Cerebellar cortex (tissue), 1 donor: ENCODE results near the gene COTL1.
"Not testable (repeated sequence)": the region's sequence is repeated elsewhere in the genome, so short reads cannot be mapped to it uniquely, and the experiment has no call there.

Experiments
- DNase-seq: peaks from one replicate; pipeline ENCODE4 v3.0.0-alpha.2; 2015; ENCODE audit warnings: low spot score

COTL1 gene

GRCh38 chr16:84569382-84569987 lies 48.4 kb downstream of the COTL1 start:
- no peak for DNase-seq

DNA sequence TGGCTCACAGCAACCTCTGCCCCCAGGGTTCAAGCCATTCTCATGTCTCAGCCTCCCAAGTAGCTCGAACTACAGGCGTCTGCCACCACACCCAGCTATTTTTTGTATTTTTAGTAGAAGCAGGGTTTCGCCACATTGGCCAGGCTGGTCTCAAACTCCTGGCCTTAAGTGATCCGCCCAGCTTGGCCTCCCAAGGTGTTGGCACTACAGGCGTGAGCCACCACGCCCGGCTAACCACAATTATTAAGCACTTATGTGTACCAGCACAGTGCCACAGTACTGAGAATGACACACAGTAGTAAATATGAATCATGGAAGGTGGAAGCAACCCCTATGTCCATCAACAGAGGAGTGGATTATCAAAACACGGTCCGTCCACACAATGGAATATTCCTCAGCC lies 49.8 kb downstream of the COTL1 start:
- no peak for DNase-seq

GRCh38 chr16:84567286-84567962 lies 50.5 kb downstream of the COTL1 start:
- no peak for DNase-seq

DNA sequence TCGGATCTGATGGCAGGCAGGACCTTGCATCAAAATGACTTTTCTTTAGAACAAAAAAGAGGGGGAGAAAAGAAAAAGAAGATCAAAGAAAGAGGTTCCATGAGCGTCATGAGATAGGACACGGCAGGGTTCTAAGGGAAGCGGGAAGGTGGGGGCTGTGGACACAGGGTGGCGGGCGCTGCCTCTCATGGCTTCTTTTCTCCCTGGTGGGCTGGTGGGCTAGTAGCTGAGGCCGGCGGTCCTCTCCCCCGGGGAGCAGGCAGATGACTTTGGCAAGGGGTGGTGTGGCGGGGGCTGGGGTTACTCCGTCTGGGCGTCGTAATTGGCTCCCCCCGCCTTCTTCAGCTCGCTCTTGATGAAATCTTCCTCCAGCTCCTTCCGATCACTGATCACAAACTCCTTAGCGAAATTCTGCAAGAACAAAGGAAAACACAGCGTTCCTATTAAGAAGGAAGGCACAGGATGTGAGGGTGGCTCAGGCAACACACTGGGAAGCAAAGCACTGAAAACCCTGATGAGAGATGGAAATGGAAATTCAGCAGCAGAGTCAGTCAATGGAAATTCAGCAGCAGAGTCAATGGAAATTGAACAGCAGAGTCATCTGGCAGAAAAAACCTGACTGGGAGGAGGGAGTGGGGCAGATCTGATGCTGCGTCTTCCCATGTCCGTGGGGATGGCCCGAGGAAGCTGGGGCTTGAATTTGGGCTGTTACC lies 51.2 kb downstream of the COTL1 start:
- no peak for DNase-seq

DNA sequence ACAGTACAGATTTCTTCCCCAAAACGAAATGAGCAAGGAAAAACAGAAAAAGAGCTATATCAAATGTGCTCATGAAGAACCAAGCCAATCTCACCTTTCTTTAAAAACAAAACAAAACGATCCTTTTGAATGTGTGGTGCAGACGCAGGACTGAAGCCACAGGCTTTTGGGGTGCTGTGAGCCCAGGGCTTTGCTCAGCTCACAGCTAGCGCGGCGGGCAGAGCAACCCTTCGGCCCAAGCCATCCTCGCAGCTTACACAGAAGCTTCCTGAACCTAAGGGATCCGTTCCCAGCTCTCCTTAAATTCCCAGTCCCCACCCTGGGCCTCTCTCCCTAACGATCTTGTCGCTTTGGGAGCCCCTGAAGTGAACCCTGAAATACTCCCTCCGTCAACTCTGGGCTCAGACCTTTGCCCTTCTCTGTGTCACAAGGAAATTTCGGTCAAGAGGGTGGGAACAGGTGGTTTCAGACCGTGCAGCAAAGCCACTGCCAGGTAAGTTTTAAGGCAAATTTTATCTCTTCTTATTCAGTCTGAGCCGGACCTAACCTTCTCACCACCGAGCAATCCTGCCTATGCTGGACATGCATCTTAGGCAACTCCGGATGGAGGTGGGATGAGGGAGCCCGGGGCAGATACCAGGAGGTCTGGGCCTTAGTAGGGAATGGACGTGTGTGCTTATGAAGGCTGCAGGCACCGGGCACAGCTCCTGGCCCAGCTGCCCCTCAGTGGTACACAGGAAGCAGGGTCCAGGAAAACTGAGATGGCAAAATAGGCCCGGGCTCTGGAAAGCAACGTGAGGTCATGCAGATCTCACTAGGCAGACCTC lies 52.0 kb downstream of the COTL1 start:
- no peak for DNase-seq

DNA sequence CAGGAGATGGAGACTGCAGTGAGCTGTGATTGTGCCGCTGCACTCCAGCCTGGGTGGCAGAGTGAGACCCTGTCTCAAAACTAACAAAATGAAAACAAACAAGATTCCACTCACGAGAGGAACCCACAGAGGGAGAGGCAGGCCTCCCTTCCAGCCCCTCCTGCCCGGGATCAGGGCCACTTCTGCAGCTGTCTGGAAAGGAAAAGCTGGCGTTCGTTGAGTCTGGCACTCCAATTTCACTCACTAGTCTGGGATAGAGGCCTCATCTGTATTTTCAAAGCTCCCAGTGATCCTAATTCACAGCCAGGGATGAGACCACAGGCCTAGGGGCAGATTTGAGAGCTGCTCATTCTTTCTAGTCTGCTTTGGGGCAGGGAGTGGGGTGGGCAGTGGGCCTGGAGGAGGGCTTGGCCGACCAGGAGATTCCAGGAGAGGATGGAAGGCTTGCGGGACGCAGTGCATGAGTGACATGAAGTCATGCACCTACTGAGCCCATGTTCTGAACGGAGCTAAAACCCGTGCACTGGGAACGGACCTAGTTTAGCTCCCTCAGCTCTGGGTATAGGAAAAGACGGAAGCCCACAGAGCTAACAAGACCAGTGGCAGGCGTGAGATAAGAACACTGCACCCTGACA lies 54.0 kb downstream of the COTL1 start:
- no peak for DNase-seq

GRCh38 chr16:84563064-84563715 lies 54.7 kb downstream of the COTL1 start:
- no peak for DNase-seq

GRCh38 chr16:84562174-84562815 lies 55.6 kb downstream of the COTL1 start:
- no peak for DNase-seq

DNA sequence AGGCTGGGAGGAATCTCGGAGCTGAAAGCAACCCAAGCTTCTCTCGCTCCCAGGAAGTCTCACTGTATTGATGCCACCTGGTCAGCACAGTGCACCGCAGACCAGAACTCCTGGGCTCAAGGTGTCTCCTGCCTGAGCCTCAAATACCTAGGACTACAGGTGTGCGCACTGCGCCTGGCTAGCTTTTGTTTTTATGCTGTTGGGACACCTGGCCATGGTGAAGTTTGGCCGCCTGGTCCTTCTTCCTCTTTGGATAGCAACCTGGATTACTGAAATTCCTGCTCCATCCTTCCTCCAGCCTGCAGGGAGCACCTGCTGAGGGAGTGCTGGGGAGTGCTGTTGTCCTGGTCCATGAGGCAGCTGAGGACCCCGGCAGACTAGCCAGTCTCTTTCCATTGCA lies 56.6 kb downstream of the COTL1 start:
- no peak for DNase-seq

DNA sequence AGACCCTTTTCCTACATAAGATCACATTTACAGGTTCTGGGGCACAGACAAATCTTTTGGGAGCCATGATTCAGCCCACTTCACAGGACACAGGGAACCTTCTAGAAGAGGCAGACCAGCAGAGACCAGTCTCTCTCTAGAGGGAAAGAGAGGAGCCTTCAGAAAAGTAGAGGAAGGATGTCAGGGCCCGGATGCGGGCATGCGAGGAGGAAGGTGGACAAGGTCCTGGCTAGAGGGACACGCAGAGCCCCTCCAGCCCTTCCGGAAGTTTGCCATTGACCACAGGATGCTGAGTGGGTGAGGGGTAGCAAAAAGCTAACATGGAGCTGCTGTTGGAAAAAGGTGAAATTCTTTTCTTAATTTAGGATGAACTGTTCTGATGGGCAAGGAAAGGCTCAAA lies 57.6 kb downstream of the COTL1 start:
- DNase-seq, result no peak

GRCh38 chr16:84559311-84559932 lies 58.5 kb downstream of the COTL1 start:
- no peak for DNase-seq

DNA sequence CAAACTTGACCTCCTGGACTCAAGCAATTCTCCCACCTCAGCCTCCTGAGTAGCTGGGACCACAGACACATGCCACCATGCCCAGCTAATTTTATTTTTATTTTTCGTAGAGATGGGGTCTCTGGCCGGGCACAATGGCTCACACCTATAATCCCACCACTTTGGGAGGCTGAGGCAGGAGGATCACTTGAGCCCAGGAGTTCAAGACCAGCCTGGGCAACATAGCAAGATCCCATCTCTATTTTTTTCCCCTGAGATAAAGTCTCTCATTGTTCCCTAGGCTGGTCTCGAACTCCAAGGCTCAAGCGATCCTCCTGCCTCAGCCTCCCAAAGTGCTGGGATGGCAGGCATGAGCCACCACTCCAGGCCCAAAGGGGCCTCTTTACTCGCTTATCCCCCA lies 59.0 kb downstream of the COTL1 start:
- not testable (repeated sequence) for DNase-seq

- DNase-seq, result no peak
Observed at GRCh38 chr16:84557504-84557903, 60.4 kb downstream of the COTL1 start.

GRCh38 chr16:84557059-84557458 lies 60.8 kb downstream of the COTL1 start:
- no peak for DNase-seq

DNA sequence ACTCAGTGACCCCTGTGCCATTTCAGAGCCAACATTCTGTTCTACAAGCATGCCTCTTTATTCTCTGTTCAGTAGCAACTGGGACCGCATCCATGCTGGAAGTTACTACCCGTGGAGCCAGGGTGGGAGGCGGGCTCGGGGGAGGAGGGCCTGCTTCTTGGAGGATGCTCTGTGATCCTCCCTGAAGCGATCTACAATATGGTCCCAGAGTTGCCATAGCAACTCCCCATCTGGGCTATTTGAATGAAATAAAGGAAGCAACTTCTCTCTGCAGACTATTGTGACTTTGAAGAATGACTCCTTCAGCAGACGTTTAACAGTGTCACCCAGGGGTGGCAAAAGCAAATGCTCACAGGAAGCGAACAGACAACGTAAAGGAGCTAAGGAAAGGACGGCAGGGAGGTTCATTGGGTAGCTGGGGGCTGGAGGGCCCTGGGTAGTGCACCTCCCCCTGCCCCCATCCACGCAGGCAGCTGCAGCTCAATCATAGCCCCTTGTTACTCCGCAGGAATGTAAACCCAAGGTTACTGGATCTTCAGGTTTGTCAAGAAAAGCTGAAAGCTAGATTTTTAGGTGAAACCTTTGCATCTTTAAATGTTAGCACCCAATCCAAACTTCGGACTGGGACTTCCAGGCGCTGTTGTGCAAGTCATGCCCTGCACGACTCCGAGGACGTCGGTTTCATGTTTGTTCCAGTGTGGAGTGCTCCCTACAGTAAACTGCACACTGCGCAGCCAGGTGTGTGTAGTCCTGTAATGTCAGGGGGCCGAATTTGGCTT lies 62.3 kb downstream of the COTL1 start:
- DNase-seq, result peak; percentile 21

- DNase-seq, result no peak
Observed at GRCh38 chr16:84554627-84555328, 63.1 kb downstream of the COTL1 start.

- DNase-seq, result no peak
Observed at GRCh38 chr16:84553873-84554399, 63.9 kb downstream of the COTL1 start.

DNA sequence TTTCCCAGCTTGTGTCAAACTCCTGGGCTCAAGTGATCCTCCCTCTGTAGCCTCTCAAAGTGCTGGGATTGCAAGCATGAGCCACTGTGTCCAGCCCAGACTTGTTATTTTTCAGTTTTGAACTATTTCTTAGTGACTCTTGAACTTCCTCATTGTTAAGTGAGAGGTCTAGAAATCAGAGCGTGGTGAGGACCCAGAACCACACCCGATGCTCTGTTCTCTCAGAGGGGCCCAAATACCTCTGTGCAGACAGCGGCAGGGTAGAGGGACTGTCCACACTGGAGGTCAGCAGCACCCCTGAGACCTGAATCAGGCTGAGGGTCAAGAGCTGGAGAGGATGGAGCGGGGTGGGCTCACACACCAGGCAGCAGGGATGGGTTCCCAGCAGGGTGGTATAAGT lies 65.7 kb downstream of the COTL1 start:
- no peak for DNase-seq

- no peak for DNase-seq
Observed at GRCh38 chr16:84550096-84550495, 67.8 kb downstream of the COTL1 start.
